HFF-Myc (cell line): ENCODE results near the gene CDH4.

Source experiments
- DNase-seq: peaks from one replicate; pipeline ENCODE4 v3.0.0-alpha.2; 2011; ENCODE audit warnings: low read depth; ENCODE audit errors: extremely low read depth
- H3K4me3 ChIP-seq: replicated peaks from 2 replicates; pipeline ENCODE4 v1.5.1; 2011; ENCODE audit warnings: low read depth, mild to moderate bottlenecking, control low read depth, low read length
- TF ChIP-seq, protein P1 (sequence below): IDR thresholded peaks from 2 replicates; pipeline ENCODE4 v1.5.1; 2012; ENCODE audit warnings: mild to moderate bottlenecking, low read depth, low read length, control low read depth; ENCODE audit errors: missing control alignments

The CDH4 gene

DNA sequence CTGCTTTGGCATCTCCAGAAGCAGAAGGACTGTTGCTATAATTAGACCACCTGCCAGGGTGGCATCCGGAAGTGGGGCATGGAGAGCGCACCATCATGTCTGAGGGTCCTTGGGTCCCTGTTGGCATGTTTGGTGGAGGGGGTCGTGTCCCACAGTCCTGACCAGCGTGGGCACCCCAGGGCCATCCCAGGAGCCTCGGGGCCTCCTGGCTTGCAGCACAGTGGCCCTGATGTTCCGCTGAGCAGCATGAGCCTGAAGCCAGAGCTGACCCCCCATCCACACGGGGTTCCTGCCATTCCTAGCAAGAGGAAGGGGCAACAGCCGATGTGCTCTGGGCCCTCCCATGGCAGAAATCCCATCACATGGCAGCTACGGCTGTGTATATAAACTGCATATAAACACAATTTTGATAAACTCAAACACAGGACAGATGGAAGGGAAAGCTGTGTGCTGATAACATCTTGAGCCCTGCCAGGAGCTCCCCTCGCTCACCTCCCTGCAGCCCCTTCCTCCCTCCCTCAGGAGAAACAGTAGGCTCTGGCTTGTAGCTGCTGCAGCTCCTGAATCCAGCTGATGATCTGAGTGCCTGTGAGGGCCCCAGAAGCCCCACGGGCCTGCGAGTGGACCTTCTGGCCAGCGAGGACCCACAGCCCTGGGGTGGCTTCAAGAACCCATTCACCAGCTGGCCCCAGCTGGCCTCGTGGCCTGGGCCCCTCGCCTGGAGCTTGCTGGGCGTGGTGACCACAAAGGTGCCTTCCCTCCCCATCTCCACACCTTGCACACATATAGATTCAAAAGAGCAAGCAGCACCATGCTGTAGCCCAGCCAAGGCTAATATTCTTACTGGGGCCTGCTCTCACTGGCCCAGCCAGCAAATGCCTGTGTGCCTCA, 321.6 kb downstream of the CDH4 start:
- no peak overlapping the region for H3K4me3 ChIP-seq
- TF ChIP-seq, protein P1, sequence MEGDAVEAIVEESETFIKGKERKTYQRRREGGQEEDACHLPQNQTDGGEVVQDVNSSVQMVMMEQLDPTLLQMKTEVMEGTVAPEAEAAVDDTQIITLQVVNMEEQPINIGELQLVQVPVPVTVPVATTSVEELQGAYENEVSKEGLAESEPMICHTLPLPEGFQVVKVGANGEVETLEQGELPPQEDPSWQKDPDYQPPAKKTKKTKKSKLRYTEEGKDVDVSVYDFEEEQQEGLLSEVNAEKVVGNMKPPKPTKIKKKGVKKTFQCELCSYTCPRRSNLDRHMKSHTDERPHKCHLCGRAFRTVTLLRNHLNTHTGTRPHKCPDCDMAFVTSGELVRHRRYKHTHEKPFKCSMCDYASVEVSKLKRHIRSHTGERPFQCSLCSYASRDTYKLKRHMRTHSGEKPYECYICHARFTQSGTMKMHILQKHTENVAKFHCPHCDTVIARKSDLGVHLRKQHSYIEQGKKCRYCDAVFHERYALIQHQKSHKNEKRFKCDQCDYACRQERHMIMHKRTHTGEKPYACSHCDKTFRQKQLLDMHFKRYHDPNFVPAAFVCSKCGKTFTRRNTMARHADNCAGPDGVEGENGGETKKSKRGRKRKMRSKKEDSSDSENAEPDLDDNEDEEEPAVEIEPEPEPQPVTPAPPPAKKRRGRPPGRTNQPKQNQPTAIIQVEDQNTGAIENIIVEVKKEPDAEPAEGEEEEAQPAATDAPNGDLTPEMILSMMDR: no peak
- DNase-seq: no peak

DNA sequence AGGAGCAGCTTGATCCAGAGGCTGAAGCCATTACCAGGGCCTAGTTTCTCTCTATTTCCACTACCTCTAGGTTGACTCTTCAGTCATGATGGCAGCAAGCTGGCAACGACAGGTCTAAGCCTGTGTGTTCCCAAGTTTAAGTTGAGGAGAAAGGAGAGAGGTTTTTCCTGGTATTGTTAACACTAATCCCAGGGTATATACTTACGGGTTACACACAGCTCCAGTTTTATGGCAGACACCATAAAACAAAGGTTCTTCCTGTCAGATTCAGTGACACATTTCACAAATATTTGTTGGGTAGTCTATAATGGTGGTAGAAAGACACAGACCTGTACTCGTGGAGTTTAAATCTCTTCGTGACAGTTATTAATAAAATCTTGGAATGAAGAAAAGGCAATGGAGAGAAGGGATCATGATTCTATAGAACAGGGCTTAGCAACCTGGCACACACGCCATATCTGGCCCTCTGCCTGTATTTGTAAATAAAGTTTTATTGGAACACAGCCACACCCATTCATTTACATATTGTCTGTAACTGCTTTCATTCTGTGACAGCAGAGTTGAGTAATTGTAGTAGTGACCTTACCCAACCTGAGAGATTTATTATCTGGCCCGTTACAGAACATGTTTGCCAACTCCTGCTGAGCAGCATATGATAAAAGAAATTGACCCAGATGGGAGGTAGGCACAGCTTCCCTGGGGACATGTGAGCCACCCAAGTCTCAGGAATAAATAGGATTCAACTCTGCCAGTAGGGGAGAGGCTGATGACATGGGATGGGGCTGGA, 323.3 kb downstream of the CDH4 start:
- no peak for DNase-seq
- TF ChIP-seq, protein P1: no peak
- H3K4me3 ChIP-seq: no peak overlapping the region

DNA sequence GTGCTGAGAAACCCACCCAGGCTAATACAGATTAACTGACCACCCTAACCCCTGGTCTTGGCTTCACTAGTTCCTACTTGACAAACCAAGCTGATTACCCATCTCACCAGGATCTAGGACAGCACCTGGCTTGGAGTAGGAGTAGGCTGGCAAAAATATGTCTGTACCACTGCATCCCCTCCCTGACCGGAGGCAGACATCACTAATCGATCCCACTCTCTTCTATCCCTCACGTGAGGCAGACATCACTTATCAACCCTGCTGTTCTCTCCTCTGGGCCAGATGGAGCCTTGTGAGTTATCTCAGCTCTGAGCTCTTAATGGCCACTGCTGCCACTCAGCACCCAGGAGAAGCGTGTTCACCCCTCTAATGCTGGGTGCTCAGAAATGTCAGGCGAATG, 324.3 kb downstream of the CDH4 start:
- H3K4me3 ChIP-seq: no peak overlapping the region
- TF ChIP-seq, protein P1: no peak
- DNase-seq: no peak

DNA sequence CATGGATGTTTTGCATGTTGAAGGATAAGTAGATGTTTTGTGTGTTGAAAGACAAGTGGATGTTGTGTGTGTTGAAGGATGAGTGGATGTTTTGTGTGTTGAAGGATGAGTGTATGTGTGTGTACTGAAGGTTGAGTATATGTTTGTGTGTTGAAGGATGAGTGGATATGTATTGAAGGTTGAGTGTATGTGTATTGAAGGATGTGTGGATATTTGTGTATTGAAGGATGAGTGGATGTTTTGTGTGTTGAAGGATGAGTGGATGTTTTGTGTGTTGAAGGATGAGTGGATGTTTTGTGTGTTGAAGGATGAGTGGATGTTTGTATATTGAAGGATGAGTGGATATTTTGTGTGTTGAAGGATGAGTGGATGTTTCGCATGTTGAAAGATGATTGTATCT, 325.0 kb downstream of the CDH4 start:
- TF ChIP-seq, protein P1: no peak
- no peak overlapping the region for H3K4me3 ChIP-seq
- DNase-seq: no peak

DNA sequence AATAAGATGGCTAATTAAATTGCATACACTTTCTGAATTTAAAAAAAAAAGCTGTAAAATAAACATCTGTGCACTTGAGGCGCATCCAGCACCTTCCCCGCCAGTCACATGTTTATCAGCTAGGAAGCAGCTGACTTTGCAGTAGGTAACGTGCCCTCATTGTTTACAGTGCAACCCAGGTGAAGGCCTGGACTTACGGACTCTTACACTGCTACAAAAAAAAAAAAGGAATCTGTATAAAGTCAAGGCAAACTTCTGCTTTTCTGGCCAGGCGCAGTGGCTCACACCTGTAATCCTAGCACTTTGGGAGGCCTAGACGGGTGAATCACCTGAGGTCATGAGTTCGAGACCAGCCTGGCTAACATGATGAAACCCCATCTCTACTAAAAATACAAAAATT, 327.8 kb downstream of the CDH4 start:
- no peak overlapping the region for H3K4me3 ChIP-seq
- no peak for DNase-seq
- TF ChIP-seq, protein P1: no peak

DNA sequence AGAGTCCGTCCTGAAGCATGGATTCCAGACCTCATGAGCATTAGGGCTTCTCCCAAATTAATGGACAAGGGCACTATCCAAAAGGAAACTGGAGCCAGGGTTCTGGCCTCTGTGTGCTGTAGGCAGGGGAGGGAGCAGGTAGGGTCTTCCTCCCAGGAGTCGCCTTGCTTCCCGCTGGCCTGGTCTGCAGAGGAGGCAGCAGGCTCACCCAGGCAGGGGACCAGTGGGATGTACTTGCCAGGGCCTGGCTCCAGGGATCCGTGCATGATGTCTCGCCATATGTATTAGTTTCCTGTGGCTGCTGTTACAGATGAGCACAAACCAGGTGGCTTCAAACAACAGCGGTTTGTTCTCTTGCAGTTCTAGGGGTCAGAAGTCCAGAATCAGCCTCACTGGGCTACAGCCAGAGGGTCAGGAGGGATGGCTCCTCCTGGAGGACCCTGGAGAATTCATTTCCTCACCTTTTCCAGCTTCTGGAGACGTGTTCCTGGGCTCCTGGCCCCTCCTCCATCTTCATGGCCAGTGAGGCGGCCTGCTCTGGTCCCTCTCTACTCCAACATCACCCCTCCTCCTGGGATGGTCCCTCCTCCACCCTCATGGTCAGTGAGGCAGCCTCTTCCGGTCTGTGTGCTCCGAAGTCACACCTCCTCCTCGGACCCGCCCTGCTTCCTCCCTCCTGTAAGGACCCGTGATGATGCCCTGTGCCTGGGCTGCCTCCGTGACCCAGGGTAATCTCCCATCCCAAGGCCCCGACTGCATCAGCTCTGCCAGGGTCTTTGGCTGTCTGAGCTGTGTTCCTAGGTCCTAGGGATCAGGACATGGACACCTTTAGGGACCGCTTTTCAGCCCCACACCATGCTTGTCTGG, 329.1 kb downstream of the CDH4 start:
- no peak for DNase-seq
- TF ChIP-seq, protein P1: no peak
- H3K4me3 ChIP-seq: no peak overlapping the region
